OCI-LY7 (cell line): ENCODE data around the gene NDUFA12. TPM values are rescaled to one million over a fixed set of nuclear protein-coding genes. Genes with fewer than 3 reads are reported as not detected.

Experiments used
- BruUV-seq: library from RNA; stranded (reverse); fragments of 400-500 nt; replicated peaks from 2 replicates; lab custom pipeline; 2021; lab: Mats Ljungman, UMichigan
- CTCF ChIA-PET: fragments of 300-600 bp; sonication (Branson Sonifier 250); formaldehyde crosslinking; loops from one replicate; lab custom pipeline; 2022; ENCODE audit warnings: antibody characterized with exemption; ENCODE audit not compliant: unreplicated experiment; lab: Charles Lee
- POLR2A ChIA-PET: fragments of 300-600 bp; sonication (Branson Sonifier 250); formaldehyde crosslinking; loops from one replicate; lab custom pipeline; 2022; ENCODE audit warnings: antibody characterized with exemption; lab: Charles Lee
- DNase-seq: peaks from one replicate; pipeline ENCODE4 v3.0.0-alpha.2; 2015; ENCODE audit warnings: low spot score
- H2AFZ ChIP-seq: fragments of 200-600 bp; sonication (generic), shearing (Covaris generic); 2 replicates; pipeline ENCODE4 v1.6.1; 2014; ENCODE audit warnings: mild to moderate bottlenecking, antibody characterized with exemption, low read length, moderate library complexity
- H3K27ac ChIP-seq: fragments of 200-600 bp; sonication (generic); 2 replicates; pipeline ENCODE4 v1.5.1; 2014; ENCODE audit warnings: mixed run types, low read depth, mild to moderate bottlenecking, moderate library complexity, low read length, inconsistent platforms; ENCODE audit not compliant: poor library complexity, severe bottlenecking
- H3K36me3 ChIP-seq: fragments of 200-600 bp; sonication (generic); 2 replicates; pipeline ENCODE4 v1.6.1; 2014; ENCODE audit warnings: mild to moderate bottlenecking, antibody characterized with exemption, low read length, moderate library complexity, mixed read lengths; ENCODE audit not compliant: insufficient read depth
- H3K4me1 ChIP-seq: fragments of 200-600 bp; sonication (generic); 2 replicates; pipeline ENCODE4 v1.5.1; 2014; ENCODE audit warnings: mild to moderate bottlenecking, low read length; ENCODE audit not compliant: insufficient read depth, poor library complexity, severe bottlenecking
- H3K4me2 ChIP-seq: fragments of 200-600 bp; sonication (generic); 2 replicates; pipeline ENCODE4 v1.6.1; 2014; ENCODE audit warnings: mild to moderate bottlenecking, low read length
- H3K4me3 ChIP-seq: fragments of 200-600 bp; sonication (generic); 2 replicates; pipeline ENCODE4 v1.5.1; 2014; ENCODE audit warnings: mild to moderate bottlenecking, low read depth, low read length; ENCODE audit not compliant: poor library complexity, severe bottlenecking
- H3K79me2 ChIP-seq: fragments of 200-600 bp; sonication (generic); 2 replicates; pipeline ENCODE4 v1.6.1; 2016; ENCODE audit warnings: low read depth, mild to moderate bottlenecking, low read length, moderate library complexity, mixed read lengths; ENCODE audit not compliant: insufficient read depth
- H3K9me2 ChIP-seq: fragments of 200-600 bp; sonication (generic); 2 replicates; pipeline ENCODE4 v1.6.1; 2016; ENCODE audit warnings: mild to moderate bottlenecking, low read length, mixed read lengths; ENCODE audit not compliant: insufficient read depth
- H3K9me3 ChIP-seq: fragments of 200-600 bp; sonication (generic); 2 replicates; pipeline ENCODE4 v1.6.1; 2014; ENCODE audit warnings: mild to moderate bottlenecking, mixed run types, low read length, mixed read lengths
- H4K20me1 ChIP-seq: fragments of 200-600 bp; sonication (generic); 2 replicates; pipeline ENCODE4 v1.6.1; 2014; ENCODE audit warnings: mild to moderate bottlenecking, antibody characterized with exemption, low read length, moderate library complexity, mixed read lengths; ENCODE audit not compliant: insufficient read depth
- CTCF ChIP-seq: fragments of 200-600 bp; sonication (generic); conservative IDR thresholded peaks from 2 replicates; pipeline ENCODE4 v1.5.1; 2014; ENCODE audit warnings: mild to moderate bottlenecking, antibody characterized with exemption, low read length, moderate library complexity, mixed read lengths
- EZH2phosphoT487 ChIP-seq: fragments of 200-600 bp; sonication (generic); IDR thresholded peaks from 2 replicates; pipeline ENCODE4 v1.6.1; 2018; ENCODE audit warnings: low read depth, borderline replicate concordance, mild to moderate bottlenecking, mixed run types, antibody characterized with exemption, low read length, moderate library complexity, mixed read lengths
- intact Hi-C: fragments of 100-400 bp; cut with micrococcal nuclease; formaldehyde crosslinking; loops from one replicate; pipeline ENCODE4 v1.10.0; 2022; ENCODE audit not compliant: unreplicated experiment
- total RNA-seq, 2 experiments: library from RNA; depleted of rRNA in 1 of 2; stranded (reverse); fragments of >200 nt in 1 of 2; shearing (Covaris generic) in 1 of 2; gene quantifications; 2 replicates each; pipeline ENCODE4 v1.2.3, GENCODE V29; 2014 to 2022

NDUFA12 gene
- total RNA-seq, 2 experiments from 2014 or later: 127 to 147 TPM

- peaks cover 7% of the 10 kb centered on the region for H3K4me1 ChIP-seq
- CTCF ChIA-PET: interaction anchor here (0.5 kb wide), 1 partner anchor 37 kb away, joined by 3 read pairs; no protein-coding TSS in a partner anchor
- TF ChIP-seq CTCF (no peak), EZH2phosphoT487 (no peak)
Observed at GRCh38 chr12:94962670-94963069, 40.8 kb downstream of the NDUFA12 start.

GRCh38 chr12:94961911-94962310 is 41.6 kb downstream of the NDUFA12 start:
- H3K9me2 ChIP-seq: no peaks in the 10 kb centered on the region
- TF ChIP-seq CTCF (no peak), EZH2phosphoT487 (no peak)
- H3K4me1 ChIP-seq: no peaks in the 10 kb centered on the region
- CTCF ChIA-PET: no interaction called here
- BruUV-seq: no TSS peak
- POLR2A ChIA-PET: interaction anchor here (1.2 to 1.4 kb wide), 2 partner anchors 9 to 229 kb away, joined by 3 to 4 read pairs; no protein-coding TSS in a partner anchor
- H3K9me3 ChIP-seq: no peaks in the 10 kb centered on the region
- H2AFZ ChIP-seq: no peak overlapping the region
- no peaks in the 10 kb centered on the region for H3K36me3 ChIP-seq
- no peak overlapping the region for H3K4me2 ChIP-seq
- intact Hi-C loops: no loop called here
- H4K20me1 ChIP-seq: no peaks in the 10 kb centered on the region
- H3K4me3 ChIP-seq: no peak overlapping the region
- DNase-seq: no peak
- H3K79me2 ChIP-seq: no peaks in the 10 kb centered on the region
- no peak overlapping the region for H3K27ac ChIP-seq

More at GRCh38 chr12:94962670-94963069, 40.8 kb downstream of the NDUFA12 start:
- Histone ChIP-seq H3K9me3 (no peaks in the 10 kb centered on the region), H3K9me2 (no peaks in the 10 kb centered on the region), H3K4me2 (no peak overlapping the region), H2AFZ (no peak overlapping the region), H3K79me2 (no peaks in the 10 kb centered on the region), H3K27ac (no peak overlapping the region), H3K36me3 (no peaks in the 10 kb centered on the region), H4K20me1 (no peaks in the 10 kb centered on the region), H3K4me3 (no peak overlapping the region)
- intact Hi-C loops: no loop called here
- BruUV-seq: no TSS peak
- POLR2A ChIA-PET: interaction anchor here (0.6 to 1.4 kb wide), 9 partner anchors 8 to 587 kb away, joined by 3 to 13 read pairs (median 3); partner anchors contain the start of gene NDUFA12
- DNase-seq: no peak

GRCh38 chr12:94961256-94961824 is 42.2 kb downstream of the NDUFA12 start:
- intact Hi-C loops: no loop called here
- Histone ChIP-seq H3K79me2 (no peaks in the 10 kb centered on the region), H4K20me1 (no peaks in the 10 kb centered on the region), H2AFZ (no peak overlapping the region), H3K4me2 (no peak overlapping the region), H3K36me3 (no peaks in the 10 kb centered on the region), H3K4me3 (no peak overlapping the region), H3K27ac (no peak overlapping the region), H3K4me1 (no peaks in the 10 kb centered on the region), H3K9me2 (no peaks in the 10 kb centered on the region), H3K9me3 (no peaks in the 10 kb centered on the region)
- TF ChIP-seq EZH2phosphoT487: no peak
- TF ChIP-seq CTCF: no peak
- DNase-seq: no peak
- ChIA-PET POLR2A (interaction anchor here (1.0 to 1.4 kb wide), 2 partner anchors 9 to 10 kb away, joined by 4 read pairs; no protein-coding TSS in a partner anchor), CTCF (no interaction called here)
- no TSS peak for BruUV-seq
